Stimulated activated CD4-positive, alpha-beta T cell treated with anti-CD3 and anti-CD28 coated beads, Interleukin-15, amount 100 ng/mL, for 24 hours (primary cell): Measurements from ENCODE around the gene POU3F2.

Experiments used
- DNase-seq: peaks from one replicate; pipeline ENCODE4 v3.0.0-alpha.2; 2020

The POU3F2 gene

GRCh38 chr6:98834060-98835031, at the start of gene POU3F2:
TSS of gene POU3F2 (plus strand) at chr6:98834574. CDS start at chr6:98834874, 300 bp downstream.
- peak; percentile 79 for DNase-seq

- DNase-seq = no peak
Observed at GRCh38 chr6:98787435-98787834, 46.9 kb upstream of the POU3F2 start.

- no peak for DNase-seq
Observed at GRCh38 chr6:98787961-98788360, 46.4 kb upstream of the POU3F2 start.

GRCh38 chr6:98794307-98794842, 40.0 kb upstream of the POU3F2 start:
- DNase-seq = no peak

GRCh38 chr6:98797217-98797994, 37.0 kb upstream of the POU3F2 start:
- DNase-seq = no peak

- no peak for DNase-seq
Observed at GRCh38 chr6:98800866-98801265, 33.5 kb upstream of the POU3F2 start.

- no peak for DNase-seq
Observed at GRCh38 chr6:98808541-98809210, 25.7 kb upstream of the POU3F2 start.

GRCh38 chr6:98812220-98812619, 22.2 kb upstream of the POU3F2 start:
- DNase-seq = no peak

GRCh38 chr6:98816799-98817198, 17.6 kb upstream of the POU3F2 start:
- no peak for DNase-seq

GRCh38 chr6:98821756-98822405, 12.5 kb upstream of the POU3F2 start:
- DNase-seq = no peak

GRCh38 chr6:98823428-98824161, 10.8 kb upstream of the POU3F2 start:
- DNase-seq = no peak

- peak; percentile 21 for DNase-seq
Observed at GRCh38 chr6:98824162-98824901, 10.0 kb upstream of the POU3F2 start.

- no peak for DNase-seq
Observed at GRCh38 chr6:98824902-98825599, 9.3 kb upstream of the POU3F2 start.

GRCh38 chr6:98825600-98826230, 8.7 kb upstream of the POU3F2 start:
- DNase-seq = no peak

GRCh38 chr6:98827295-98828159, 6.8 kb upstream of the POU3F2 start:
- DNase-seq = no peak

- DNase-seq = no peak
Observed at GRCh38 chr6:98828211-98828788, 6.1 kb upstream of the POU3F2 start.

GRCh38 chr6:98828941-98829411, 5.4 kb upstream of the POU3F2 start:
- DNase-seq = no peak

GRCh38 chr6:98830146-98830545, 4.2 kb upstream of the POU3F2 start:
- DNase-seq = no peak
